GM12878 (cell line): Measurements from ENCODE around the gene CCRL2. TPM values are rescaled to one million over a fixed set of nuclear protein-coding genes. Genes with fewer than 3 reads are reported as not detected.

Experiments used
- ATAC-seq: fragments of 200-7000 bp; cut with Tn5 transposase; 3 replicates; pipeline ENCODE4 v1.9.1; 2020; ENCODE audit warnings: mild to moderate bottlenecking, moderate library complexity
- BruUV-seq: library from RNA; stranded (reverse); fragments of 400-500 nt; replicated peaks from 2 replicates; lab custom pipeline; 2021; lab: Mats Ljungman, UMichigan
- CTCF ChIA-PET: fragments of 300-600 bp; sonication (Branson Sonifier 250); formaldehyde crosslinking; extraction: SDS; loops from one replicate; lab custom pipeline; 2021; ENCODE audit warnings: inconsistent platforms; lab: Yijun Ruan, JAX
- POLR2A ChIA-PET: fragments of 350-600 bp; formaldehyde crosslinking; extraction: SDS; loops from one replicate; lab custom pipeline; 2021; ENCODE audit warnings: inconsistent platforms; lab: Charles Lee
- RAD21 ChIA-PET: fragments of 300-600 bp; sonication (Branson Sonifier 250); formaldehyde crosslinking; loops from one replicate; lab custom pipeline; 2023; ENCODE audit warnings: antibody characterized with exemption; ENCODE audit not compliant: unreplicated experiment; lab: Charles Lee
- SMC1A ChIA-PET: fragments of 300-600 bp; sonication (Branson Sonifier 250); formaldehyde crosslinking; loops from one replicate; lab custom pipeline; 2023; ENCODE audit not compliant: unreplicated experiment, uncharacterized antibody; lab: Charles Lee
- DNase-seq: peaks from one replicate; pipeline ENCODE4 v3.0.0-alpha.2; 2011; ENCODE audit warnings: low read depth, low spot score
- FAIRE-seq: peaks from 3 replicates; lab custom pipeline; 2011; peaks lifted over from hg19 to GRCh38; lab: Jason Lieb, UNC
- H2AFZ ChIP-seq: 2 replicates; pipeline ENCODE4 v1.6.0; 2011; ENCODE audit warnings: low read depth, low read length, control low read depth; ENCODE audit not compliant: control insufficient read depth
- H3K27ac ChIP-seq: 2 replicates; pipeline ENCODE4 v1.5.1; 2011; ENCODE audit warnings: control low read depth; ENCODE audit not compliant: control insufficient read depth, insufficient read depth
- H3K27me3 ChIP-seq, 2 experiments: replicated peaks in 1 of 2; 2 replicates each; pipeline versions ENCODE4 v1.6.0 to v1.6.1; 2011; ENCODE audit warnings: low read length in 1 of 2; ENCODE audit not compliant: control insufficient read depth in 2 of 2, insufficient read depth in 2 of 2
- H3K36me3 ChIP-seq, 2 experiments: 2 replicates each; pipeline ENCODE4 v1.5.1; 2011; ENCODE audit warnings: low read length in 1 of 2; ENCODE audit not compliant: control insufficient read depth in 2 of 2, insufficient read depth in 2 of 2
- H3K4me1 ChIP-seq: 2 replicates; pipeline ENCODE4 v1.6.1; 2011; ENCODE audit warnings: mild to moderate bottlenecking, low read length, moderate library complexity, mixed read lengths; ENCODE audit not compliant: control insufficient read depth, insufficient read depth
- H3K4me2 ChIP-seq: 2 replicates; pipeline ENCODE4 v1.6.0; 2011; ENCODE audit warnings: control low read depth; ENCODE audit not compliant: control insufficient read depth, insufficient read depth
- H3K4me3 ChIP-seq: fragments of 200-600 bp; sonication (generic); 2 replicates; pipeline ENCODE4 v1.5.1; 2016
- H3K79me2 ChIP-seq: 2 replicates; pipeline ENCODE4 v1.6.0; 2011; ENCODE audit warnings: low read length; ENCODE audit not compliant: control insufficient read depth, insufficient read depth
- H3K9ac ChIP-seq: 2 replicates; pipeline ENCODE4 v1.8.0; 2011; ENCODE audit warnings: low read length, control low read depth, mixed read lengths; ENCODE audit not compliant: control insufficient read depth, insufficient read depth
- H3K9me3 ChIP-seq: replicated peaks from 3 replicates; pipeline ENCODE4 v1.5.1; 2011; ENCODE audit warnings: mild to moderate bottlenecking, low read length; ENCODE audit not compliant: control insufficient read depth, insufficient read depth
- H4K20me1 ChIP-seq: 2 replicates; pipeline ENCODE4 v1.6.0; 2011; ENCODE audit not compliant: control insufficient read depth, insufficient read depth
- BHLHE40 ChIP-seq, 2 experiments: fragments of 450-650 bp in 1 of 2; IDR thresholded peaks; 2 replicates each; pipeline ENCODE4 v1.6.1; 2011 to 2017; ENCODE audit warnings: low read depth in 2 of 2, borderline replicate concordance in 1 of 2, improper control_type of control experiment in 1 of 2, low read length in 1 of 2, mild to moderate bottlenecking in 1 of 2
- CREM ChIP-seq: IDR thresholded peaks from 2 replicates; pipeline ENCODE4 v1.6.1; 2014; ENCODE audit warnings: antibody characterized with exemption, low read depth
- ETV6 ChIP-seq, 2 experiments: fragments of 450-650 bp in 1 of 2; IDR thresholded peaks in 1 of 2; conservative IDR thresholded peaks in 1 of 2; 2 replicates each; pipeline ENCODE4 v1.6.1; 2014; ENCODE audit warnings: antibody characterized with exemption in 1 of 2, borderline replicate concordance in 1 of 2, low read depth in 1 of 2, mild to moderate bottlenecking in 1 of 2, moderate library complexity in 1 of 2
- FOXM1 ChIP-seq: IDR thresholded peaks from 2 replicates; pipeline ENCODE4 v1.6.1; 2012; ENCODE audit warnings: low read depth, mild to moderate bottlenecking, inconsistent platforms, low read length, moderate library complexity
- IKZF1 ChIP-seq: fragments of 450-650 bp; conservative IDR thresholded peaks from 2 replicates; pipeline ENCODE4 v1.6.1; 2017; ENCODE audit warnings: antibody characterized with exemption, mild to moderate bottlenecking
- IKZF2 ChIP-seq, 2 experiments: fragments of 450-650 bp; IDR thresholded peaks; 2 replicates each; pipeline ENCODE4 v1.6.1; 2017; ENCODE audit warnings: mild to moderate bottlenecking in 2 of 2, moderate library complexity in 2 of 2
- IRF4 ChIP-seq: IDR thresholded peaks from 2 replicates; pipeline ENCODE4 v1.6.1; 2011; ENCODE audit warnings: low read depth, low read length
- JUNB ChIP-seq: IDR thresholded peaks from 2 replicates; pipeline ENCODE4 v1.6.1; 2016; ENCODE audit warnings: antibody characterized with exemption, mild to moderate bottlenecking
- MEF2A ChIP-seq: IDR thresholded peaks from 2 replicates; pipeline ENCODE4 v1.6.1; 2011; ENCODE audit warnings: low read depth, mild to moderate bottlenecking, low read length, moderate library complexity; ENCODE audit not compliant: insufficient read depth
- MEF2B ChIP-seq: fragments of 450-650 bp; IDR thresholded peaks from 2 replicates; pipeline ENCODE4 v1.6.1; 2018; ENCODE audit warnings: mild to moderate bottlenecking, moderate library complexity; ENCODE audit not compliant: partially characterized antibody, poor library complexity, severe bottlenecking
- NFYA ChIP-seq: IDR thresholded peaks from 2 replicates; pipeline ENCODE4 v1.6.1; 2011; ENCODE audit warnings: low read depth, mild to moderate bottlenecking, low read length, improper control_type of control experiment, borderline replicate concordance
- POLR2AphosphoS5 ChIP-seq: IDR thresholded peaks from 2 replicates; pipeline ENCODE4 v1.6.1; 2011; ENCODE audit warnings: mild to moderate bottlenecking, low read length, inconsistent platforms
- RUNX3 ChIP-seq: IDR thresholded peaks from 2 replicates; pipeline ENCODE4 v1.6.1; 2012; ENCODE audit warnings: low read length, inconsistent platforms
- SIX5 ChIP-seq: IDR thresholded peaks from 2 replicates; pipeline ENCODE4 v1.6.1; 2011; ENCODE audit warnings: mild to moderate bottlenecking, low read depth, low read length, moderate library complexity; ENCODE audit not compliant: severe bottlenecking
- SMAD1 ChIP-seq: fragments of 450-650 bp; IDR thresholded peaks from 2 replicates; pipeline ENCODE4 v1.6.1; 2018; ENCODE audit warnings: mild to moderate bottlenecking, low read depth; ENCODE audit not compliant: partially characterized antibody
- SPI1 ChIP-seq: IDR thresholded peaks from 2 replicates; pipeline ENCODE4 v1.6.1; 2011; ENCODE audit warnings: low read depth, mild to moderate bottlenecking, low read length, moderate library complexity, borderline replicate concordance; ENCODE audit not compliant: insufficient read depth
- STAT1 ChIP-seq: fragments of 450-650 bp; conservative IDR thresholded peaks from 2 replicates; pipeline ENCODE4 v1.6.1; 2014; ENCODE audit warnings: antibody characterized with exemption, mild to moderate bottlenecking
- SUPT20H ChIP-seq: IDR thresholded peaks from 2 replicates; pipeline ENCODE4 v1.6.1; 2011; ENCODE audit warnings: low read depth, mild to moderate bottlenecking, low read length, moderate library complexity, borderline replicate concordance; ENCODE audit not compliant: control insufficient read depth
- TCF12 ChIP-seq: IDR thresholded peaks from 2 replicates; pipeline ENCODE4 v1.6.1; 2011; ENCODE audit warnings: low read depth, mild to moderate bottlenecking, low read length
- WGBS: methylation state at CpG from one replicate; pipeline ENCODE4 v1.1.6; 2016; ENCODE audit warnings: low lambda C conversion rate; ENCODE audit not compliant: insufficient replicate concordance, insufficient coverage; ENCODE audit errors: missing lambda C conversion rate; 5-methylcytosine and 5-hydroxymethylcytosine counted together
- in situ Hi-C: fragments of 300-500 bp; cut with MboI; formaldehyde crosslinking; loops from 9 replicates; pipeline ENCODE4 v1.14.3; 2018; ENCODE audit warnings: mixed read lengths
- intact Hi-C: fragments of 100-400 bp; cut with micrococcal nuclease; formaldehyde crosslinking; loops from one replicate; pipeline ENCODE4 v1.14.2; 2022; ENCODE audit not compliant: unreplicated experiment
- polyA plus RNA-seq, 11 experiments: library from polyadenylated mRNA; depleted of rRNA in 4 of 11; unstranded in 6 of 11; stranded (reverse) in 5 of 11; fragments of >200 nt; fragmentation: Nextera tagmentation in 4 of 11; fragmentation: Illumina TruSeq in 1 of 11; extraction: Ambion mirVana in 4 of 11; extraction: Trizol in 1 of 11; gene quantifications; 1 replicate in 1 of 11; 2 replicates in 10 of 11; pipeline versions ENCODE4 v1.2.1 to v1.2.3, GENCODE V29; 2011 to 2016; ENCODE audit warnings: inconsistent platforms in 2 of 11, missing spikeins in 2 of 11, low read depth in 1 of 11
- total RNA-seq, 4 experiments: library from RNA; depleted of rRNA in 3 of 4; stranded (reverse); fragments of >200 nt in 3 of 4; fragmentation: Illumina TruSeq in 1 of 4; extraction: Trizol in 1 of 4; gene quantifications; 2 replicates each; pipeline versions ENCODE4 v1.2.1 to v1.2.3, GENCODE V29; 2013 to 2021
- TF ChIP-seq, protein P1 (sequence below): IDR thresholded peaks from 2 replicates; pipeline ENCODE4 v1.6.1; 2011; ENCODE audit warnings: mild to moderate bottlenecking, low read depth, low read length, moderate library complexity; ENCODE audit not compliant: insufficient replicate concordance

Gene CCRL2
- total and polyA plus RNA-seq, 10 of the 15 experiments (the other 5 are each of a cell fraction or from before 2014, with no cell fraction given), result 0.04 to 2.5 (median 1.8) TPM

- H3K4me2 ChIP-seq, result peak overlapping the region; percentile 58
- H2AFZ ChIP-seq, result 0 out of 2 replicates have a peak overlapping the region, but pooled peaks have one; percentile 3
- TF ChIP-seq SPI1 (peak; percentile 76), RUNX3 (peak; percentile 75), SIX5 (no peak), BHLHE40 (IDR thresholded peaks at IDR 0.05; ENCODE audit: borderline replicate concordance in 1 of 2, low read depth in 2 of 2, low read length in 1 of 2) (0 out of 4 replicates have a peak, but pooled peaks of 1 of the 2 experiments have one; percentile 7), ETV6 (conservative IDR thresholded peaks at IDR 0.05 in 1 of 2, IDR thresholded peaks at IDR 0.05 in 1 of 2; ENCODE audit: borderline replicate concordance in 1 of 2, low read depth in 1 of 2) (peak in 1 of 2 experiments; percentile 73; a peak in 1 of 4 replicates), MEF2B (no peak), CREM (peak; percentile 51), POLR2AphosphoS5 (no peak), IKZF1 (peak; percentile 67), MEF2A (0 out of 2 replicates have a peak, but pooled peaks have one; percentile 75), SMAD1 (no peak), JUNB (peak; percentile 85), NFYA (no peak), TCF12 (peak; percentile 76), SUPT20H (no peak), FOXM1 (0 out of 2 replicates have a peak, but pooled peaks have one; percentile 57), STAT1 (no peak), IKZF2 (IDR thresholded peaks at IDR 0.05) (peak; percentile 70), IRF4 (peak; percentile 83)
- TF ChIP-seq, protein P1, sequence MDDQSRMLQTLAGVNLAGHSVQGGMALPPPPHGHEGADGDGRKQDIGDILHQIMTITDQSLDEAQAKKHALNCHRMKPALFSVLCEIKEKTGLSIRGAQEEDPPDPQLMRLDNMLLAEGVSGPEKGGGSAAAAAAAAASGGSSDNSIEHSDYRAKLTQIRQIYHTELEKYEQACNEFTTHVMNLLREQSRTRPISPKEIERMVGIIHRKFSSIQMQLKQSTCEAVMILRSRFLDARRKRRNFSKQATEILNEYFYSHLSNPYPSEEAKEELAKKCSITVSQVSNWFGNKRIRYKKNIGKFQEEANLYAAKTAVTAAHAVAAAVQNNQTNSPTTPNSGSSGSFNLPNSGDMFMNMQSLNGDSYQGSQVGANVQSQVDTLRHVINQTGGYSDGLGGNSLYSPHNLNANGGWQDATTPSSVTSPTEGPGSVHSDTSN, result peak; percentile 68
Measured at GRCh38 chr3:46359733-46360493, 47.1 kb upstream of the CCRL2 start.

More at GRCh38 chr3:46359733-46360493, 47.1 kb upstream of the CCRL2 start:
- no peaks in the 10 kb centered on the region for H4K20me1 ChIP-seq
- WGBS, result 2% methylated on average over 11 of the region's 11 CpGs
- H3K4me1 ChIP-seq, result peaks cover 40% of the 10 kb centered on the region
- no TSS peak for BruUV-seq
- CTCF ChIA-PET, result interaction anchor here (1.1 to 4.0 kb wide), 14 partner anchors 9 to 281 kb away, joined by 3 to 37 read pairs (median 6); partner anchors contain the start of genes CCR1 and CCR5
- ATAC-seq, result peak; percentile 91
- no peaks in the 10 kb centered on the region for H3K36me3 ChIP-seq
- RAD21 ChIA-PET, result interaction anchor here (0.8 to 6.0 kb wide), 14 partner anchors 10 to 419 kb away, joined by 3 to 38 read pairs (median 4); partner anchors contain the start of gene CCR5
- SMC1A ChIA-PET, result interaction anchor here (1.0 to 4.0 kb wide), 21 partner anchors 7 to 266 kb away, joined by 3 to 37 read pairs (median 5); partner anchors contain the start of genes CCR1 and CCR5
- no peaks in the 10 kb centered on the region for H3K27me3 ChIP-seq
- peak overlapping the region; percentile 33 for H3K9ac ChIP-seq
- H3K79me2 ChIP-seq, result no peaks in the 10 kb centered on the region
- POLR2A ChIA-PET, result interaction anchor here (0.5 to 1.6 kb wide), 6 partner anchors 10 to 147 kb away, joined by 3 to 5 read pairs (median 4); partner anchors contain the start of gene CCR5
- in situ Hi-C loops, result no loop called here
- DNase-seq, result peak; percentile 68
- intact Hi-C loops, result loop anchor here (2.0 kb wide), 1 partner anchor 61 kb away; no protein-coding TSS in a partner anchor
- FAIRE-seq, result peak; percentile 69
- H3K9me3 ChIP-seq, result no peaks in the 10 kb centered on the region
- no peak overlapping the region for H3K4me3 ChIP-seq
- H3K27ac ChIP-seq, result peak overlapping the region; percentile 45
